G401.6 (cell line): ENCODE data around the gene KLF11.
"Not testable (repeated sequence)": the region's sequence is repeated elsewhere in the genome, so short reads cannot be mapped to it uniquely, and the experiment has no call there.

Experiments
- FAIRE-seq: peaks from 2 replicates; lab custom pipeline; 2012; peaks lifted over from hg19 to GRCh38; lab: Jason Lieb, UNC

Gene KLF11

DNA sequence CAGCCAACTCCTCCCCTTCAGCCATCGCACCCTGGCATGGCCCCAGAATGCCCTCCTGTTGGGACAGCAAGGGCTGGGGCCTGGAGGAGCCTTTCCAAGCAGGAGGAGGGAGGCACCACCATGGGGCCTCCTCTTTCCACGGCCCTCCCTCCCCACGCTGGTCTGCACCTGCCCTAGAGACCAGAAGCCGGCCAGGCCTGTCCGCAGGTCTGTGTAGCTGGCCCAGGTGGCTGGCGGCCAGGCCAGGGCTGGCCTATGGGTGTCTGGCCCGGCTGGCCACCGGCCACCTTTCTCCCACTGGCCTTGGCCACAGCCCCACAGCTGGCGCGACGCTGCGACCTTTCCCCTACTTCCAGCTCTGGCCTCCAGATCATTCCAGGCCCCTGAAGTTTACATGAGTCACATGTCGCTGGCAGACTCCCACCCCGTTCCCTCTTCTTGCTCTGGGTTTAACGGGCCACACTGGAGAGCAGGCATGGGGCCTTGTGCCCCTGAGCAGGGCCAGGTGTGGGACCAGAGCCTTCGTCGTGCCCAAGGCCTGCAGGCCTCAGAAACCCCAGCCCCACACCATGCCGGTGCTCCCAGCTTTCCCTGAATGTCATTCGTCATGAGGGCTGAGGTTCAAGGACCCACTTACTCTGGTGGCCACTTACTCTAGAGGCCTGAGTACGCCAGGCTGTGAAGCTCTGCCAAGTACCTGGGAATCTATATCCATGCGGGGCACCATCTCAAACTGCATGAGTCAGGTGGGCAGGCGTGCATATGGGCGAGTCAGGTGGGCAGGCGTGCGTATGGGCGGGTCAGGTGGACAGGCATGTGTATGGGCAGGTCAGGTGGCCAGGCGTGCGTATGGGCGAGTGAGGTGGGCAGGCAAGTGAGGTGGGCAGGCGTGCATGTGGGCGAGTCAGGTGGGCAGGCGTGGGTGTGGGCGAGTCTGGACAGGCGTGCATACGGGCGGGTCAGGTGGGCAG lies 33.3 kb upstream of the KLF11 start:
- FAIRE-seq: no peak

DNA sequence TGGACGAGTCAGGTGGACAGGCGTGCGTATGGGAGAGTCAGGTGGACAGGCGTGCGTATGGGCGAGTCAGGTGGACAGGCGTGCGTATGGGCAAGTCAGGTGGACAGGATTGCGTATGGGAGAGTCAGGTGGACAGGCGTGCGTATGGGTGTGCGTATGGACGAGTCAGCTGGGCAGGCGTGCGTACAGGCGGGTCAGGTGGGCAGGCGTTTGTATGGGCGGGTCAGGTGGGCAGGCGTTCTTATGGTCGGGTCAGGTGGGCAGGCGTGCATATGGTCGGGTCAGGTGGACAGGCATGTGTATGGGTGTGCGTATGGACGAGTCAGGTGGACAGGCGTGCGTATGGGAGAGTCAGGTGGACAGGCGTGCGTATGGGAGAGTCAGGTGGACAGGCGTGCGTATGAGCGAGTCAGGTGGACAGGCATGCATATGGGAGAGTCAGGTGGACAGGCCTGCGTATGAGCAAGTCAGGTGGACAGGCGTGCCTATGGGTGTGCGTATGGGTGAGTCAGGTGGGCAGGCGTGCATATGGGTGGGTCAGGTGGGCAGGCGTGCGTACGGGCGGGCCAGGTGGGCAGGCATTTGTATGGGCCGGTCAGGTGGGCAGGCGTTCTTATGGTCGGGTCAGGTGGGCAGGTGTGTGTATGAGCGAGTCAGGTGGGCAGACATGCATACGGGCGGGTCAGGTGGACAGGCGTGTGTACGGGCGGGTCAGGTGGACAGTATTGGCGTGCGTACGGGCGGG lies 32.3 kb upstream of the KLF11 start:
- FAIRE-seq: not testable (repeated sequence)

DNA sequence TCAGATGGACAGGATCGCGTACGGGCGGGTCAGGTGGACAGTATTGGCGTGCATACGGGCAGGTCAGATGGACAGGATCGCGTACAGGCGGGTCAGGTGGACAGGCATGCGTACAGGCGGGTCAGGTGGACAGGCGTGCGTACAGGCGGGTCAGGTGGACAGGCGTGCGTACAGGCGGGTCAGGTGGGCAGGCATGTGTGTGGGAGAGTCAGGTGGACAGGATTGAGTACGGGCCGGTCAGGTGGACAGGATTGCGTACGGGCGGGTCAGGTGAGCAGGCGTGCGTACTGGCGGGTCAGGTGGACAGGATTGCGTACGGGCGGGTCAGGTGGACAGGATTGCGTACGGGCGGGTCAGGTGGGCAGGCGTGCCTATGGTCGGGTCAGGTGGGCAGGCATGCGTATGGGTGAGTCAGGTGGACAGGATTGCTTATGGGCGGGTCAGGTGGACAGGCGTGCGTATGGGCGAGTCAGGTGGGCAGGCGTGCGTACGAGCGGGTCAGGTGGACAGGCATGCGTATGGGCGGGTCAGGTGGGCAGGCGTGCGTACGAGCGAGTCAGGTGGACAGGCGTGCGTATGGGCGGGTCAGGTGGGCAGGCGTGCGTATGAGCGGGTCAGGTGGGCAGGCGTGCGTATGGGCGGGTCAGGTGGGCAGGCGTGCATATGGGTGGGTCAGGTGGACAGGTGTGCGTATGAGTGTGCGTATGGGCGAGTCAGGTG lies 31.6 kb upstream of the KLF11 start:
- FAIRE-seq: not testable (repeated sequence)

DNA sequence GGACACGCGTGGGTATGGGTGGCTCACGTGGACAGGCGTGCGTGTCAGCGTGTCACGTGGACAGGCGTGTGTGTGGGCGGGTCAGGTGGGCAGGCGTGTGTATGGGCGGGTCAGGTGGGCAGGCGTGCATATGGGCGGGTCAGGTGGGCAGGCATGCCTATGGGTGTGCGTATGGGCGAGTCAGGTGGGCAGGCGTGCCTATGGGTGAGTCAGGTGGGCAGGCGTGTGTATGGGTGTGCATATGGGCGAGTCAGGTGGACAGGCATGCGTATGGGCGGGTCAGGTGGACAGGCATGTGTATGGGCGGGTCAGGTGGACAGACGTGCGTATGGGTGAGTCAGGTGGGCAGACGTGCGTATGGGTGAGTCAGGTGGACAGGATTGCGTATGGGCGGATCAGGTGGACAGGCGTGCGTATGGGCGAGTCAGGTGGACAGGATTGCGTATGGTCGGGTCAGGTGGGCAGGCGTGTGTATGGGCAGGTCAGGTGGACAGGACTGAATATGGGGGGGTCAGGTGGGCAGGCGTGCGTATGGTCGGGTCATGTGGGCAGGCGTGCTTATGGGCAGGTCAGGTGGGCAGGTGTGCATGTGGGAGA lies 30.9 kb upstream of the KLF11 start:
- not testable (repeated sequence) for FAIRE-seq

DNA sequence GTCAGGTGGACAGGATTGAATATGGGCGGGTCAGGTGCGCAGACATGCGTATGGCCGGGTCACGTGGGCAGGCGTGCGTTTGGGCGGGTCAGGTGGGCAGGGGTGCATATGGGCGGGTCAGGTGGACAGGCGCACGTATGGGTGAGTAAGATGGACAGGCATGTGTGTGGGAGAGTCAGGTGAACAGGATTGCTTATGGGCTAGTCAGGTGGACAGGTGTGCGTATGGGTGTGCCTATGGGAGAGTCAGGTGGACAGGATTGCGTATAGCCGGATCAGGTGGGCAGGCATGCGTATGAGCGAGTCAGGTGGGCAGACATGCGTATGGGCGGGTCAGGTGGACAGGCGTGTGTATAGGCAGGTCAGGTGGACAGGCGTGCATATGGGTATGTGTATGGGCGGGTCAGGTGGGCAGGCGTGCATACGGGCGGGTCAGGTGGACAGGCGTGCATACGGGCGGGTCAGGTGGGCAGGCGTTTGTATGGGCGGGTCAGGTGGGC lies 30.3 kb upstream of the KLF11 start:
- no peak for FAIRE-seq

DNA sequence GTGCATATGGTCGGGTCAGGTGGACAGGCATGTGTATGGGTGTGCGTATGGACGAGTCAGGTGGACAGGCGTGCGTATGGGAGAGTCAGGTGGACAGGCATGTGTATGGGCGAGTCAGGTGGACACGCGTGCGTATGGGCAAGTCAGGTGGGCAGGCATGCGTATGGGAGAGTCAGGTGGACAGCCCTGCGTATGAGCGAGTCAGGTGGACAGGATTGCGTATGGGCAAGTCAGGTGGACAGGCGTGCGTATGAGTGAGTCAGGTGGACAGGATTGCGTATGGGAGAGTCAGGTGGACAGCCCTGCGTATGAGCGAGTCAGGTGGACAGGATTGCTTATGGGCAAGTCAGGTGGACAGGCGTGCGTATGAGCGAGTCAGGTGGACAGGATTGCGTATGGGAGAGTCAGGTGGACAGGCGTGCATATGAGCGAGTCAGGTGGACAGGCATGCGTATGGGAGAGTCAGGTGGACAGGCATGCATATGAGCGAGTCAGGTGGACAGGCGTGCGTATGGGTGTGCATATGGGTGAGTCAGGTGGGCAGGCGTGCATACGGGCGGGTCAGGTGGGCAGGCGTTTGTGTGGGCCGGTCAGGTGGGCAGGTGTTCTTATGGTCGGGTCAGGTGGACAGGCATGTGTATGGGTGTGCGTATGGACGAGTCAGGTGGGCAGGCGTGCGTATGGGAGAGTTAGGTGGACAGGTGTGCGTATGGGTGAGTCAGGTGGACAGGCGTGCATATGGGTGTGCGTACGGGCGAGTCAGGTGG lies 29.5 kb upstream of the KLF11 start:
- FAIRE-seq: not testable (repeated sequence)

DNA sequence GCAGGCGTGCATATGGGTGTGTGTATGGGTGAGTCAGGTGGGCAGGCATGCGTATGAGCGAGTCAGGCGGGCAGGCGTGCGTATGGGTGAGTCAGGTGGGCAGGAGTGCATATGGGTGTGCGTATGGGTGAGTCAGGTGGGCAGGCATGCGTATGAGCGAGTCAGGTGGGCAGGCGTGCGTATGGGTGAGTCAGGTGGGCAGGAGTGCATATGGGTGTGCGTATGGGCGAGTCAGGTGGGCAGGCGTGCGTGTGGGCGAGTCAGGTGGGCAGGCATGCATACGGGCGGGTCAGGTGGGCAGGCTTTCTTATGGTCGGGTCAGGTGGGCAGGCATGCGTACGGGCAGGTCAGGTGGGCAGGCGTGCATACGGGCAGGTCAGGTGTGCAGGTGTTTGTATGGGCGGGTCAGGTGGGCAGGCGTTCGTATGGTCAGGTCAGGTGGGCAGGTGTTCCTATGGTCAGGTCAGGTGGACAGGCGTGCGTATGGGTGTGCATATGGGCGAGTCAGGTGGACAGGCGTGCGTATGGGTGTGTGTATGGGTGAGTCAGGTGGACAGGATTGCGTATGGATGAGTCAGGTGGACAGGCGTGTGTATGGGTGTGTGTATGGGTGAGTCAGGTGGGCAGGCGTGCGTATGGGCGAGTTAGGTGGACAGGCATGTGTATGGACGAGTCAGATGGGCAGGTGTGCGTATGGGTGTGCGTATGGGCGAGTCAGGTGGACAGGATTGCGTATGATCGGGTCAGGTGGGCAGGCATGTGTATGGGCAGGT lies 28.7 kb upstream of the KLF11 start:
- no peak for FAIRE-seq

DNA sequence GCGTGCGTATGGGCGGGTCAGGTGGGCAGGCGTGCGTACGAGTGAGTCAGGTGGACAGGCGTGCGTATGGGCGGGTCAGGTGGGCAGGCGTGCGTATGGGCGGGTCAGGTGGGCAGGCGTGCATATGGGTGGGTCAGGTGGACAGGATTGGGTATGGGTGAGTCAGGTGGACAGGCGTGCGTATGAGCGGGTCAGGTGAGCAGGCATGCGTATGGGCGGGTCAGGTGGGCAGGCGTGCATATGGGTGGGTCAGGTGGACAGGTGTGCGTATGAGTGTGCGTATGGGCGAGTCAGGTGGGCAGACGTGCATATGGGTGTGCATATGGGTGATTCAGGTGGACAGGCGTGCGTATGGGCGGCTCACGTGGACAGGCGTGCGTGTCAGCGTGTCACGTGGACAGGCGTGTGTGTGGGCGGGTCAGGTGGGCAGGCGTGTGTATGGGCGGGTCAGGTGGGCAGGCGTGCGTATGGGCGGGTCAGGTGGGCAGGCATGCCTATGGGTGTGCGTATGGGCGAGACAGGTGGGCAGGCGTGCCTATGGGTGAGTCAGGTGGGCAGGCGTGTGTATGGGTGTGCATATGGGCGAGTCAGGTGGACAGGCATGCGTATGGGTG lies 27.9 kb upstream of the KLF11 start:
- FAIRE-seq: not testable (repeated sequence)

DNA sequence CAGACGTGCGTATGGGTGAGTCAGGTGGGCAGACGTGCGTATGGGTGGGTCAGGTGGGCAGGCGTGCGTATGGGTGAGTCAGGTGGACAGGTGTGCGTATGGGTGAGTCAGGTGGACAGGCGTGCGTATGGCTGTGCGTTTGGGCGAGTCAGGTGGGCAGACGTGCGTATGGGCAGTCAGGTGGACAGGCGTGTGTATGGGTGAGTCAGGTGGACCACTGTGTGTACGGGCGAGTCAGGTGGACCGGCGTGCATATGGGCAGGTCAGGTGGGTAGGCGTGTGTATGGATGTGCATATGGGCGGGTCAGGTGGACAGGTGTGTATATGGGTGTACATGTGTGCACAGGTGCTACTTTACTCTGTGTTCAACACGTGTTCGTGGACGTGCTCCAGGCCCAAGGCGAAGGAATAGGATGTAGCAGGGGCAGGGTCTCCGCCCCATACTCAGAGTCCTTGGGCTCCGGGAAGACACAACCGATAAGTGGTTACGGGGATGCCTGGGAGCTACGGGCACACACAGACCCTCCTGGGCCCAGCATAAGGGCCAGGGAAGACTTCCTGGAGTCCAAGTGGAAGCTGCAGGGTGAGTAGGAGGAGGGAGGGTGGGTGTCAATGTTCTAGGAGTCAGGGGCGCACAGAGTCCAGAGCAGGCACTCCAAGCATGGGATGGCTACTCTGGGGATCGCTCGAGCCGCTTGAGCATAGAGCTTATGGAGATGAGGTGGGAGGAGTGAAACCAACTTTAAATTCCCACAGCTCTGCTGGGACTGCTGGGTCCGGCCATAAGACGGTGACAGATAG lies 27.1 kb upstream of the KLF11 start:
- FAIRE-seq: no peak

DNA sequence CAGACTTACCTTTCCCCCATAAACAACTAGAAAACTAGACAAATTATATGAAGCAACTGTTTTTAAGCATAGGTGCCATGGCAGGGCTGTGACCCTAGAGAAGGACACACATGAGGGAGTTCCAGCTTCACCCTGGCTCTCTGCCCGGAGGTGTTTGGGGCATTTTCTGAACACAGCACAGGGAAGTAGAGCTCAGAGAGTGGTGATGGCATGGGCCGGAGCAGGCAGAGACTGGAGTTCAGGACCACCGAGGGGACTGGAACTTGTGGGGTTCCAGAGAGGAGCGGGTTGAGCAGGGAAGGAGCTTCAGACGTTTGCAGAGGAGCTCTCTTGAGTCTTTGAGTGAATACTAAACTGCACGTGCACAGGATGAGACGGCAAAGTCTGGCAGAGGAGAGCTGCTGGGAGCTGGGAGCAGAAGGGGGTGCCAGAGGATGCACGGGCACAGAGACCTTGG lies 26.5 kb upstream of the KLF11 start:
- no peak for FAIRE-seq

DNA sequence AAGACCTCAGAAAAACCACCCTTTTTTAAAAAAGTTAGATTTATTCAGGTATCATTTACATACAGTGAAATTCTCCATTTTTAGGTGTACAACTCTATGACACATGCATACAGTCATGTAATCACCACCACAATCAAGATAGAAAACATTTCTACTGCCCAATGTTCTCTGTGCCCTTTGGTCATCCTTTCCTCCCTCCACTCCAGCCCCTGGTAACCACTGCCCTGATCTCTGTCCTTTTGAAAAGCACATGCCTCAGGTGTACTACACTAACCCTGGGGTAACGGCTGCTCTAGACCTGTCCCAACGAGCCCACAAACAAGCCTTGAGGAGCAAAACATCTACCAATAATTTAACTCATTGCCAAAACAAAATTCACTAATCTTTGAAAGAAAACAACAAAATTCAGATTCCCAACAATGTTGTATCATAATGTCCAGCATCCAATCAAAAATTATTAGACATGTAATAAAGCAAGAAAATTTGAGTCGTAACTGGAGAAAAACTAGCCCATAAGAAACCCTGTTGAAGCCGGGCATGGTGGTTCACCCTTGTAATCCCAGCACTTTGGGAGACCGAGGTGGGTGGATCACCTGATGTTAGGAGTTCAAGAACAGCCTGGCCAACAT lies 25.9 kb upstream of the KLF11 start:
- FAIRE-seq: no peak

DNA sequence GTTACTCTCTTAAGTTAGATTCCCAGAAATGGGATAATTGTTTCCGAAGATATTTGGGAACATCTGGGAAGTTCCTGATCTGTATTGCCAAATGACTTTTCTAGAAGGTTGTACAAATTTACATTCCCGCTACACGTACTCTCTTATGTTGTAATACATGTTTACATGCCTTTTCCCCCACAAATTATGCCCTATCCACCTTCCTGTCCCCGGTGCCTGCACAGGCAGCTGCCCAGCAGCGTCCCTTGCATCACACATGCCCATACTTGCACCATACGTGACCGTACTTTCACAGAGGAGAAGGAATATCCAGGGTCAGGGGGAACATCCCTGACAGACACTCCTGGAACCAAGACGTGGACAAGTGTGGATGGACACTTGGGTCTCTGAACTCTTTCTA lies 24.2 kb upstream of the KLF11 start:
- FAIRE-seq: no peak

DNA sequence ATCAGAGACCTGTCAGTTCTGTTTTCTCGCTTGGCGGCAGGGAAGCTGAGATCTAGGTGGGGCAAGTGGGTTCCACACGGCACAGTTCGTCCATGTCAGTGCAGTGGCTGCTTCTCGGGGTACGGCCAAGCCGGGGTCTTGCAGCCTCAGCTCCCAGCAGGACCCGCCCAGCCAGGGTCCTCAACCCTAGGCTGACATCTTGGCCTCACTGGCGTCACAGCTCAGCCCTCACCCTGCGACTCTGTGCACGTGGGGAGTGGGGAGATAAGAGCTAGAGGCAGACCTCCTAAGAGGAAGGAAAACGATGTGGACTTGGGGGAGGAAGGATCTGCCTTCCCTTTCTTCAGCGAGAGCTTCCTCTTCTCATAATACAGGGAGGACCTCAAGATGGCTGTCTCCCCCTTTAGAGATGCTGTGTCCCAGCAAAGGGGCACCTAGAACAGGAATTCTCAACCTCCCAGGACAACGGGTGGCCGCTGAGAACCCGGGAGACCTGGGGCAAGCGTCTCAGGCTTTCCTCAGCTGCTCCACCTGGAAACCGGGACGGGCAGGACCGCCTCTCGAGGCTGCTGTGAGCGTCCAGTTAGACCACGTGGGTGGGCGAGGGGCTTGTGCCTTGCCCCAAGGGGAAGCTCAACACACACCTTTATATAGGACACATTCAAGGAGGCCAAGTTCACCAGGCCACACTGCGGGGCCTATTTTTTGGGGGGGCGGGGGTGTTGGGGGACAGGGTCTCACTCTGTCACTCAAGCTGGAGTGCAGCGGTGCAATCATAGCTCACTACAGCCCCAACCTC lies 23.5 kb upstream of the KLF11 start:
- no peak for FAIRE-seq

DNA sequence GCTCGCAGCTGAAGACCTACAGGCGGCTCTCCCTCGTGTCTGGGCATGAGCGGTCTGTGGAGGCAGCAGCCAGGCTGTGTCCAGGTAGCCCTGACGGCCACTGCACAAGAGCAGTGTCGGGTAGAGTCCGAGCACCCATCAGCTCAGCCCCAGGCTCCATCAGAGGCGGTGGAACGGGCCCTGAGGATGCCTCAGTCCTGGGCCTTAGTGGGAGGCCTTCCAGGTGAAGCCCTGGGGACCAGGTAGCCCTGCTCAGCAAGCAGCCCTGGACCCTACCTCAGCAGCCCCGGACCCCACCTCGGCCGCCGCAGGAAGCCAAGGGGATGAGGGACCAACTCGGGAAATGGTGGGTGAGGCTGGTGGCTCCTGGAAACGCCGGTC lies 21.3 kb upstream of the KLF11 start:
- no peak for FAIRE-seq

DNA sequence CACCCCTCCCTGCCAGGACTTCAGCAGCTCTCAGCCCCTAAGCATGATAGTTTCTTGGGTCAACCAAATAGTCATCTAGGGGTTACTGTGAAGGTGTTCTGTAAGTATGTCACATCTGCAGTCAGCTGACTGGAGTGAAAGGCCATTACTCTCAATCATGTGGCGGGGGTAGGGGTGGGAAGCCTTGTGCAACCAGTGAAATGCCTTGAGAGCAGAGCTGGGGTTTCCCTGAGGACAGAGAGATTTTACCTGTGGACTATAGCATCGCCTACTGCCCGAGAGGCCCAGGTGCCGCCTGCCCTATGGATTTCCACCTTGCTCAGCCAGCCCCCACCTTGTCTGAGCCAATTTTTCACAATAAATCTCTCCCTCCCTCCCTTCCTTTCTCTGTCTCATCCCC lies 20.9 kb upstream of the KLF11 start:
- no peak for FAIRE-seq

DNA sequence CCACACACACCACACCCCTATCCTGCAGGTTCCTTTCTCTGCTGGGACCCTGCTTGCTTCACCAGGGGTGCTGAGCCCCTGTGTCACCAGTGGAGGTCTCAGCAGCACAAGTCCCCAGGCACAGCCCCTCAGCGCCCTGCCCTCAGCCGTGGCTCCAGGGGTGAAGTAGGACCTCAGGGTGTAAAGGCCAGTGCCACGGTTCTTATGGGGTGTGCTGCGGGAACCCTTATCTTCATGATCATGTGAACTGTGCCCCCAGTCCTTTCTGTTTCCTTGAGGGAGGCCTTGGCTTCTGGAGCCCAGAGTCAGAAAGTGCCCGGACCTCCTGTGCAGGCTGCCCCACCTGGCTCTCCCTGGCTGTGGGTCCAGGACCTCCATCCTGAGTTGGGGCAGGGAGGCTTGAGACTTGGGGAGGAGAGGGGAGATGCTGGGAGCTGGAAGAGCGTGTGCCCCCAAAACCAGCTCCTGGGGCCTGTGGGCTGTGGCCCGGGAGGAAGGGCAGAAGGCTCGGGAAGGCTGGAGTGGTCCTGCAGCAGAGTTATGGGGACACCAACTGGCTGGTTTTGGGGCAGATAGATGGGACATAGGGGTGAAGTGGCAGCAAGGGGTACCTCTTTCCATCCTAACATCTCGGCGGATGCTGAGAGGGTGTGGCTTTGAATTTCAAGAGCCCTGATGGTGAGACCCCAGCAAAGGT lies 20.2 kb upstream of the KLF11 start:
- FAIRE-seq: no peak

DNA sequence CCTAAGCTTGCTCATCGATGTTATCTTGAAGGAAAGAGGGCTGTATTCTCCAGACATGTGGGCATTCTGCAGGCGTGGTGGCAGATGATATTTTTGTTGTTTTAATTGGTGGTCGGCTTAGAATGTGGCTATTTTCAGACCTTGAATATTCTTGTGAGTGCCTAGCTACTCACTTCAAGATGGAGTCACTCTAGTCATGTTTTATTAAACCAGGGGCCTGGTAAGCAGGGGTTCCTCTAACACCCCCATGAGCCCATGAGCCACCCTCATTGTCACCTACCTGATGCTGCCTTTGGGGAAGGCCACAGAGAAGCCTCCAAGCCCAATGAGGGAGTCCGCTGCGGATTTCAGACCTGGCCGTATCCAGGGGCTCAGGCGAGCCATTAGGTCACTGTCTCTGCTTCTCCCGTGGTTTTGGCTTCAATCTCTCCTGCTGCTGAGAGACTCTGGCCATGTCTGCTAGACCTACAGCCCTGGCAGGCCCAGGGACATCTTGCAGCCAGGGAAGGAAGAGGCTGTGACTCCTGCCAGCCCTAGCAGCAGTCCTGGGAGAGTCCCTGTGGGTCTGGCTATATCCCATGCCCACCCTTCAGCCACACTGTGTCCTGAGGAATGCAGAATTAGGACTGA lies 16.3 kb upstream of the KLF11 start:
- no peak for FAIRE-seq
